Measurements from ENCODE around the gene OBSL1.
A peak's percentile ranks its signal among the peaks of the same experiment; 100 is the strongest.

OBSL1 gene

GRCh38 chr2:219514196-219514761, 57.1 kb downstream of the OBSL1 start, which contains the start of gene ASIC4:
TSS of gene ASIC4 (plus strand) at chr2:219514482. CDS start at chr2:219514725, 243 bp downstream.
- no peak for DNase-seq
- no peak within 1 kb of the TSS for H3K27ac ChIP-seq (ENCODE audit: insufficient read depth, low read length, poor library complexity, severe bottlenecking)
- peaks cover 31% of the 10 kb centered on the region for H3K27me3 ChIP-seq (replicated peaks; ENCODE audit: control insufficient read depth, insufficient read depth, low read length, poor library complexity, severe bottlenecking)
- H3K4me3 ChIP-seq (ENCODE audit: insufficient read depth, low read depth, low read length, poor library complexity, severe bottlenecking), result no peak within 1 kb of the TSS
- H3K36me3 ChIP-seq (ENCODE audit: control insufficient read depth, insufficient read depth, low read length), result no peaks in the 10 kb centered on the region
- peaks cover 9% of the 10 kb centered on the region for H3K4me1 ChIP-seq (ENCODE audit: control insufficient read depth, insufficient read depth, low read length, poor library complexity, severe bottlenecking)
- H3K9me3 ChIP-seq (ENCODE audit: control insufficient read depth, low read length), result no peaks in the 10 kb centered on the region

DNA sequence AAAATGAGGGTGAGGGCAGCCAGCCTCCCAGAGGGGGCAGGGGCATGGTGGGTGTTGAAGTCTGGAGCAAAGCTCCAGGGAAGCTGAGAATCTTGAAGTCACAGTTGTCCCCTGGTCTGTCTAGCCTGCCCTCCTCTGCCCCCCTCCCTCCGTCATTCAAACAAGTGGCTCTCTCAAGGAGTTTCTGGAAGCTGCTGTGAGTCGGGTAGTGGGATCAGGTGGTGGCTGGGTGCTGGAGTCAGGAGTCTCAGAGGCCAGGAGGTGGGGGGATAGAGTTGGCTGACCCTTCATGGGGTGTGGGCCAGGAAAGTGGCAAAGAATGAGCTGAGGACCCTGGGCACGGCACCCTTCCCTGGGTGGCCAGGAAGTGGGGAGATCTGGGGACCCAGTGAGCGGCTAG, 57.6 kb downstream of the OBSL1 start:
- Histone ChIP-seq H3K27ac (ENCODE audit: insufficient read depth, low read length, poor library complexity, severe bottlenecking) (no peak overlapping the region), H3K27me3 (replicated peaks; ENCODE audit: control insufficient read depth, insufficient read depth, low read length, poor library complexity, severe bottlenecking) (peaks cover 30% of the 10 kb centered on the region), H3K9me3 (ENCODE audit: control insufficient read depth, low read length) (no peaks in the 10 kb centered on the region), H3K4me3 (ENCODE audit: insufficient read depth, low read depth, low read length, poor library complexity, severe bottlenecking) (no peak overlapping the region), H3K4me1 (ENCODE audit: control insufficient read depth, insufficient read depth, low read length, poor library complexity, severe bottlenecking) (peaks cover 12% of the 10 kb centered on the region), H3K36me3 (ENCODE audit: control insufficient read depth, insufficient read depth, low read length) (no peaks in the 10 kb centered on the region)
- DNase-seq, result no peak

DNA sequence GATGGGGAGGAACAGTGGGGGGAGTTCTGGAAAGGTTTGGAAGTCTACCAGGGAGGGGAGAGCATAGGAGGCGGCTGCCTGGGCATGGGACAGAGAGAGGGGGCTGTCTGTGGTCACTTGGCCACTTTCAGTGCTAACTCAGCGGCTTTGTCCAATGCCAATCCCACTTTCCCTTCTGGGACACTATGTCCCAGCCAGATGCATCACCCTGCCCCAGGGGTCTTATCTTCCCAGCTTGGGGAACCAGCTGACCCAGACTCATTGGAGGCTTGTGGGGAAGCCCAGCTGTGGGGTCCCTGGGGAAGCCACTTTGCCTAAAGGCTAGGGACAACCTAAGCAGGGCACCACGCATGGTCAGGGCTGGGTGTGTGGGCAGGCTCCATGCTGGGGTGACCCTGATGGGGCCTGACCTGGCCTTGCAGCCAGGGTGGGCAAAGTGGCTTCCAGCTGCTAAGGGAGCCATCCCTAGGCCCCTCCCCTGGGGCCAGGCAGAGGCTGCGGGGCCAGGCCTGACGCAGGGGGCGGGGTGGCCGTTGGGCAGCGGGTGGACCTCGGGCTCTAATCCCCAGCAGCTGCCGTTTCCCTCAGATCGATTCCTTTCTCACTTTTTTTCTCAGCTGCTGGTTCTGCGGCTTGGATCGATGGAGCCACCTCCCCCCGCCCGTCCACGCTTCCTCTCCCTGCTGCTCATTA, 58.7 kb downstream of the OBSL1 start:
- Histone ChIP-seq H3K36me3 (ENCODE audit: control insufficient read depth, insufficient read depth, low read length) (no peaks in the 10 kb centered on the region), H3K27me3 (replicated peaks; ENCODE audit: control insufficient read depth, insufficient read depth, low read length, poor library complexity, severe bottlenecking) (peaks cover 26% of the 10 kb centered on the region), H3K4me1 (ENCODE audit: control insufficient read depth, insufficient read depth, low read length, poor library complexity, severe bottlenecking) (peaks cover 12% of the 10 kb centered on the region), H3K9me3 (ENCODE audit: control insufficient read depth, low read length) (no peaks in the 10 kb centered on the region), H3K4me3 (ENCODE audit: insufficient read depth, low read depth, low read length, poor library complexity, severe bottlenecking) (no peak overlapping the region), H3K27ac (ENCODE audit: insufficient read depth, low read length, poor library complexity, severe bottlenecking) (no peak overlapping the region)
- no peak for DNase-seq

GRCh38 chr2:219511547-219512325, 59.6 kb downstream of the OBSL1 start:
- Histone ChIP-seq H3K27ac (ENCODE audit: insufficient read depth, low read length, poor library complexity, severe bottlenecking) (no peak overlapping the region), H3K36me3 (ENCODE audit: control insufficient read depth, insufficient read depth, low read length) (peaks cover 4% of the 10 kb centered on the region), H3K27me3 (replicated peaks; ENCODE audit: control insufficient read depth, insufficient read depth, low read length, poor library complexity, severe bottlenecking) (peaks cover 22% of the 10 kb centered on the region), H3K4me1 (ENCODE audit: control insufficient read depth, insufficient read depth, low read length, poor library complexity, severe bottlenecking) (peaks cover 12% of the 10 kb centered on the region), H3K4me3 (ENCODE audit: insufficient read depth, low read depth, low read length, poor library complexity, severe bottlenecking) (no peak overlapping the region), H3K9me3 (ENCODE audit: control insufficient read depth, low read length) (no peaks in the 10 kb centered on the region)
- no peak for DNase-seq

GRCh38 chr2:219510512-219511135, 60.7 kb downstream of the OBSL1 start:
- no peak overlapping the region for H3K4me3 ChIP-seq (ENCODE audit: insufficient read depth, low read depth, low read length, poor library complexity, severe bottlenecking)
- DNase-seq, result no peak
- peaks cover 22% of the 10 kb centered on the region for H3K27me3 ChIP-seq (replicated peaks; ENCODE audit: control insufficient read depth, insufficient read depth, low read length, poor library complexity, severe bottlenecking)
- H3K4me1 ChIP-seq (ENCODE audit: control insufficient read depth, insufficient read depth, low read length, poor library complexity, severe bottlenecking), result peaks cover 12% of the 10 kb centered on the region
- H3K36me3 ChIP-seq (ENCODE audit: control insufficient read depth, insufficient read depth, low read length), result peaks cover 12% of the 10 kb centered on the region
- H3K27ac ChIP-seq (ENCODE audit: insufficient read depth, low read length, poor library complexity, severe bottlenecking), result no peak overlapping the region
- no peaks in the 10 kb centered on the region for H3K9me3 ChIP-seq (ENCODE audit: control insufficient read depth, low read length)

GRCh38 chr2:219509780-219510511, 61.4 kb downstream of the OBSL1 start:
- peaks cover 19% of the 10 kb centered on the region for H3K36me3 ChIP-seq (ENCODE audit: control insufficient read depth, insufficient read depth, low read length)
- H3K4me1 ChIP-seq (ENCODE audit: control insufficient read depth, insufficient read depth, low read length, poor library complexity, severe bottlenecking), result peaks cover 12% of the 10 kb centered on the region
- H3K9me3 ChIP-seq (ENCODE audit: control insufficient read depth, low read length), result no peaks in the 10 kb centered on the region
- no peak overlapping the region for H3K27ac ChIP-seq (ENCODE audit: insufficient read depth, low read length, poor library complexity, severe bottlenecking)
- H3K4me3 ChIP-seq (ENCODE audit: insufficient read depth, low read depth, low read length, poor library complexity, severe bottlenecking), result no peak overlapping the region
- H3K27me3 ChIP-seq (replicated peaks; ENCODE audit: control insufficient read depth, insufficient read depth, low read length, poor library complexity, severe bottlenecking), result peaks cover 22% of the 10 kb centered on the region
- DNase-seq, result peak in 2 of 3 donors; percentile 9 to 19

- H3K36me3 ChIP-seq (ENCODE audit: control insufficient read depth, insufficient read depth, low read length), result peaks cover 26% of the 10 kb centered on the region
- H3K4me1 ChIP-seq (ENCODE audit: control insufficient read depth, insufficient read depth, low read length, poor library complexity, severe bottlenecking), result peaks cover 12% of the 10 kb centered on the region
- no peaks in the 10 kb centered on the region for H3K9me3 ChIP-seq (ENCODE audit: control insufficient read depth, low read length)
- H3K27me3 ChIP-seq (replicated peaks; ENCODE audit: control insufficient read depth, insufficient read depth, low read length, poor library complexity, severe bottlenecking), result peaks cover 22% of the 10 kb centered on the region
- no peak for DNase-seq
- no peak overlapping the region for H3K27ac ChIP-seq (ENCODE audit: insufficient read depth, low read length, poor library complexity, severe bottlenecking)
- no peak overlapping the region for H3K4me3 ChIP-seq (ENCODE audit: insufficient read depth, low read depth, low read length, poor library complexity, severe bottlenecking)
Measured at GRCh38 chr2:219508971-219509779, 62.2 kb downstream of the OBSL1 start.

- DNase-seq, result no peak
- Histone ChIP-seq H3K4me3 (ENCODE audit: insufficient read depth, low read depth, low read length, poor library complexity, severe bottlenecking) (no peak overlapping the region), H3K9me3 (ENCODE audit: control insufficient read depth, low read length) (no peaks in the 10 kb centered on the region), H3K4me1 (ENCODE audit: control insufficient read depth, insufficient read depth, low read length, poor library complexity, severe bottlenecking) (peaks cover 12% of the 10 kb centered on the region), H3K27ac (ENCODE audit: insufficient read depth, low read length, poor library complexity, severe bottlenecking) (no peak overlapping the region), H3K27me3 (replicated peaks; ENCODE audit: control insufficient read depth, insufficient read depth, low read length, poor library complexity, severe bottlenecking) (peaks cover 22% of the 10 kb centered on the region), H3K36me3 (ENCODE audit: control insufficient read depth, insufficient read depth, low read length) (peaks cover 31% of the 10 kb centered on the region)
Measured at GRCh38 chr2:219508444-219508734, 63.0 kb downstream of the OBSL1 start.
